GM21526 (cell line): ENCODE data around the gene PFDN5.
"Not testable (repeated sequence)": the region's sequence is repeated elsewhere in the genome, so short reads cannot be mapped to it uniquely, and the experiment has no call there.

ENCODE experiments used
- ATAC-seq: cut with Tn5 transposase; IDR thresholded peaks from one replicate; pipeline ENCODE4 v1.9.1; 2021; ENCODE audit warnings: moderate library complexity; ENCODE audit not compliant: unreplicated experiment, low FRiP score

Gene PFDN5

DNA sequence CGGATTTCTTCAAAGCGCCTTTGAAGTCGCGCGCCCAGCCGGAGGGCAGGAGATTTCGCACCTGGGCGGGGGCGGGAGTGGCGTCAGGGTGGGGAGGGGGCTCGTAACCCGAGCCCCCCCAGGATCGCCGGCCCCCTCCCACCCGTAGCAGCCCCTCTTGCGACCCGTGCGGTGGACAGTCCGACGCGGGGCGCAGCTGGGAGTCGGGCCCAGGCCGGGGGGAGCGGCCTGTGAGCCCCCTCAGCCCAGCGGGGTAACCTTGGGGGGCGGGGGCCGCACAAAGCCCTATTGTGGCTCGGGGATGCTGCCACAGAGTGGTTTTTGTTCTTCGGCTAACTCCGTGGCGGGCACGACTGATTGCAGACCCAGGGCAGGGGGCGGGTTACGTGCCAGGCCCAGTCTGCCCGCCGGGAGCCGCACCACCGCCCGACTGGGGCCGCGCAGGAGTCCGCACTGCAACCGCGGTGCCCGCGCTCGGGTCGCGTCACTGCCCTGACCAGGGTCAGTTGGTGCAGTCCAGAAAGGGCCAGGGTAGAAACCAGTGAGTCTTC lies 30.2 kb downstream of the PFDN5 start:
- no peak for ATAC-seq

DNA sequence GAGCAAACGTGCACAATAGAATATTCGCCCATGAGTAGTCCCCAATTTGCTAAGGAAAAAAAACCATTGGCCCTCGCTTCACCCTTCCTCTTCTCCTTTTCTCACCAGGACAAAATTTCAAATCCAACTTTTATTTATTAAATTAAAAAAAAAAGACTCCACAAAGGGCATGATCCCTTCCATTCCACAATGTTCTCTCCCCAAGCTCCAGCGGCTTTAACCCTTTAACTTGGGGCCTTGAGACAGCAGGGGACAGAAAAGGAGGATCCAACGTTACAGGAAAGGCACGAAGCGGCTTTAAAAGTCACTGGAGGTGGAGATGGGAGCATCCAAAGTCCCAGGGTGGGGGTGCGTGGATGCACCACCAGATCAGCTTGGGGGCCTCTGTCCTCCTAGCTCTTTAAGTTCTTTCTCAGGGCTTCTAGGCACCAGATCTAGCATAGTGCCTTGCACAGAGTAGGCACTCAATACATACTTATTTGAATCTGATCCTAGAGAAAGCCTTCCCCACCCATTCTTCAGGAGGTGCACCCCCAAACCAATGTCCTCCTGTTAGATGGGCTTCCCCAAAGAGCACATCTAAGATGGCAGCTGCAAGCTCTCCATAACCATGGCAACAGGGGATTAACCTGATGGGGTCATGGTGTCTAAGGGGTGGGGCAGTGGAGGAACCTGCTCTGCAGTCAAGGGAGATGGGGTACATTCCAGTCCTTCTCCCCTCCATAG lies 31.3 kb downstream of the PFDN5 start:
- ATAC-seq, result no peak

DNA sequence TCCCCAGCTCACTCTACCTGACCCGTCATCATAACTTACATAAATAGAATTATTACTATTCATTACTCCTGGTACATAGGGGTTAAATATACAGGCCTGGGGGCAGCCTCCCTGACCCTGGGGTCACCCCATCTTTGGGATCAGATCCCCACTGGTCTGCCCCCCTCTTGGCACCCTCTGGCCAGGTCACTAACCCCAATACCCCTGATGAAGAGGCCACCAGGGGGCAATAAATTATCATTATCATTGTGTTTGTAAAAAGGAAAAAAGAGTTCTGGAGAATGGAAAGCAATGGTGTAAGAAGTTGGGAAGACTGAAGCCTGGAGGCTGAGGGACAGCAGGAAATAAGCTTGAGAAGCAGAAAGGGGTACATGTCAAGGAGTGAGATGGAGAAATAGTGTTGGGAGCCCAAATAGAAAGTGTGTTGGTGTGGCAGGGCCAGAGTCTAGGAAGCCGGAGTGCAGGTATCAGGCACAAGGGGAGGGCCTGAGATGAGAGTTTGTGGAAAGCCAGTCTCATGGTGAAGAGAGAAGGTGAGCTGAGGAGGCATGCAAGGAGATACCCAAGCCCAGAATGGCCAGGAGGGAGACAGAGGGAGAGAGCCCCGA lies 32.2 kb downstream of the PFDN5 start:
- no peak for ATAC-seq

DNA sequence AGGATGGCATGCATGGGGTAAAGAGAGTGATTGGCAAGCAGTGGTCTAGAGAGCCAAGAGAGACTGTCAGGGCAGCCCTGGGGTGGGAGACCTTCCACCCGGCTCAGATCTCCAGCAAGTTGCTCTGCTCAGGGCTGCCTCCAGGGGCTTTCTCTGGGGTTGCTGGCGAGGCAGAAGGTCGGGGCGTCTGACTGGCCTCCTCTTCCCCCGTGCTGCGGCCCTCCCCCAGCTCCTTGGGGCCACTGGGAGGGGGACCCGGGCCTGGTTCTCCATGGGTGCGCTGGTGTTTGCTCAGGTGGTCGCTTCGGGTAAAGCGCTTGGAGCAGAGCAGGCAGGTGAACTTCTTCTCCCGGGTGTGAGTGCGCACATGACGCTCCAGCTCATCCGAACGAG lies 32.7 kb downstream of the PFDN5 start:
- ATAC-seq, result no peak

DNA sequence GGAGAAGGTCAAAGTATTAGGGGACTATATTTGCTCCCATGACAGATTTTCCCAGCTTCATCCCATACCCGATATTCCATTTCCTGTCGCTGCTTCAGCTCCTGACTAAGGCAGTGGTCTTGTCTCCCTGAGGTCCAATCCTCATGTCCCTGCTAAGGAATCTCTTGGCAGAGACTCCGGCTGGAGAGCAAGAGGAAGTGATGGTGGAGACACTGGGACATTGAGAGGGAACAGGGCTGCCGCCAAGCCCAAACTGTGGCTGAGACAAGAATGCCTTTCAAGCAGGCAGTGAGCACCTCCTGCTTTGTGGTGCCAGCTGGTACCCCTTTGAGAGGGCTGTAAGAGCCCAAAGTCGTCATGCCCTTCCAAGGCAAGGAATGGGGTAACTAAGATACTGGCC lies 35.3 kb downstream of the PFDN5 start:
- no peak for ATAC-seq

DNA sequence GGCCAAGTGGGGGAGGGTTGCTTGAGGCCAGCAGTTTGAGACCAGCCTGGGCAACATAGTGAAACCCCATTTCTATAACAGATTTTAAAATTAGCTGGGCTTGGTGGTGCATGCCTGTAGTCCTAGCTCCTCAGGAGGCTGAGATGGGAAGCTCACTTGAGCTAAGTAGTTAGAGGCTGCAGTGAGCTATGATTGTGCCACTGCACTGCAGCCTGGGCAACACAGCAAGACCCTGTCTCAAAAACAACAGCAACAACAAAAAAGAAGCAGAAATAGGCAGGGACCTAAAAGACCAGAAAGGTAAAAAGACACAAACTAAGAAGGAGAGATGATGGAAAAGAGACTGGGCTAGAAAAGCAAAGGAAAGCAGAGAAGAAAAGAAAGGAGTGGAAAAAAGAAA lies 37.0 kb downstream of the PFDN5 start:
- ATAC-seq, result not testable (repeated sequence)

DNA sequence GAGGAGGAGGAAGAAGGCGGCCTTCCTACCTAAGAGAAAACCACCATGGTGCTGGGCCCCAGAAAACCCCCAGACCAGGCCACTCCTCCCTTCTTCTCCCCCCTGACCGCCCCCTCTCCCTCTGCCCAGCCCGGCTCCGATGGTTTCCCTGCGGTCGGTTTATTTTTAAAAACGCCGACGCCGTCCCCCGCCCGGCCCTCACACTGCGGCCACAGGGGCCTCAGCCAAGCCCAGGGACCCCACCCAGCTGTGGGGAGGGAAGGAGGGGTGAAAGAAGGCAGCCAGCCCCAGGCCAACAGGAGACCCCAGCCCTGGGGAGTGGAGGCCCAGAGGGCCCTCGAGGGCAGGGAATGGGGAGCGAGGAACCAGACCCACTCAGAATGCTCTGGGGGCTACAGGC lies 37.4 kb downstream of the PFDN5 start:
- ATAC-seq, result no peak

DNA sequence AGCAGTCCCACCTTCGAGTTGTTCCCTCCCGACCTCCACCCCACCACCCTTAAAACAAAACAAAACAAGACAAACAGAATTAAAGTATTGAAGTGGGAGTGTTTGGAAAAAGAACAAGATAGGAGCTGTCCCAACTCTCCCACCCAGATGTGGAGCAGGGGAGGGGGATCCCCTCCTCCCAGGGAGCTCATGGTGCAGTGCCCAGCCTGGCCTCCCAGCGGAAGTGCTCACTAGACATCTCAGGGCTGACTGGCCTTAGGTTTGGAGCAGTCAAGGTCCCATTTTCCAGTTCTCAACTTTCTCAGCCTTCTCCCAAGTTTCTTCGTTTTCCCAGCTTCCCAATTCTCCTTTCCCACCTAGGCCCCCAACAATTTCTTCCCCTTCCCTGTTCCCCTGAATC lies 37.9 kb downstream of the PFDN5 start:
- ATAC-seq, result no peak

DNA sequence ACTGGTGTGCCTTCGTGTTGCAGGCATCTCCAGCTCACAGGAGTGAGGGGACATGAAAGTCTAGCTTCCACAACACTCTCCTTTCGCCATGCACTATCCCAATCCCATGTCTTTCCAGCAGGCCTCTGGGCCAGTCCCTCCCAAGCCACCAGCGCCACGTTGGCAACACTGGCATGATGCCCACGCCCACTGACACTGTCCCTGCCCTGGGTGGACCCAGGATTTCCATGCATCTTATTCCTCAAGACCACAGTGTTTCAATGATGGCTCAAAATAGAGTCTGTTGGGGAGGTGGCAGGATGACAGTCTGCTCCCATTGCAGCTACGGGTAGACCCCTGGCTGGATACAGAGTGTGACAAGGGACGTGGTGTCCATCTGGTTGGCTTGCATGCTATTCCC lies 38.5 kb downstream of the PFDN5 start:
- no peak for ATAC-seq

DNA sequence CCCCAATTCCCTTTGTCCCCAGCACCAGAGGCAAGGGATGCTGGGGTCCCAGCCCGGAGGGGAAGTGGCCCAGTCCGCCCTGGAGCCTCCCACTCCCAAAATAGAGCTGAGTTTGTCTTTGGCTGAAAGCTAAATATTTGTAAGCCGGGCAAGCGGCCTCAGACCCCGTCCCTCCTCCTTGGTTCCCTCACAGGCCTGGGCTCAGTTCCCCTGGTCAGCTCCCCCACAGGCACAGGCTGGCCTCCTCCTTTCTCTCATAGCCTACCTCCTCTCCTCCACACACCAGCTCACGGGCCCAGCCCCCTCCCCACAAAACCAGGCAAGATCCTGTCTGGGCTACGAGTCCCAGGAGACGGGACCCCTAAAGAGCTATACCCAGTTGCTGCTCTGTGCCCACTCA lies 39.5 kb downstream of the PFDN5 start:
- ATAC-seq, result no peak

DNA sequence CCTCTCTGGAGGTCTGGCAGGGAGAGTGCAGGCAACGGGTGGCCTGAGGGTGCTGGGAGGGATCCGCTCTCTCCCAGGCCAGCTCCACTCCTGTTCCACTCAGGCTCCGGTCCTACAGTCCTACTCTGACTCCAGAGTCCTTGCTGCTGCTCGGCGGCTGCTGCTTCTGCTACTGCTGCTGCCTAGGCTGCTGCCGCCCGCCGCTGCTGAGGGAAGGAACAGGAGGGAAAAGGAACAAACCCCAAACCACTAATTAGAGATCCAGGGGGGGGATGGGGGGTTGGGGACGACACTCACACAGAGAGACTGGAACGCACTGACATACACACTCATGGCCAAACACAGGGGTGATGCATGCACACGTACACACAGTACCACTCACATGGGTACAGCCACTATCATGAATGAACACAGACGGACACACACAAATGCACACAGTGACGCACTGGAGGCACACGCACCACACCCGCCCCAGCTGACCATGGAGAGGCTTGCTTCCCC lies 40.9 kb downstream of the PFDN5 start, which contains the start of gene SP7:
Gene SP7, minus strand, starts transcription at position 174 of the 501 bp plus-strand sequence. CDS start 708 bp downstream, outside the sequence.
- no peak for ATAC-seq

DNA sequence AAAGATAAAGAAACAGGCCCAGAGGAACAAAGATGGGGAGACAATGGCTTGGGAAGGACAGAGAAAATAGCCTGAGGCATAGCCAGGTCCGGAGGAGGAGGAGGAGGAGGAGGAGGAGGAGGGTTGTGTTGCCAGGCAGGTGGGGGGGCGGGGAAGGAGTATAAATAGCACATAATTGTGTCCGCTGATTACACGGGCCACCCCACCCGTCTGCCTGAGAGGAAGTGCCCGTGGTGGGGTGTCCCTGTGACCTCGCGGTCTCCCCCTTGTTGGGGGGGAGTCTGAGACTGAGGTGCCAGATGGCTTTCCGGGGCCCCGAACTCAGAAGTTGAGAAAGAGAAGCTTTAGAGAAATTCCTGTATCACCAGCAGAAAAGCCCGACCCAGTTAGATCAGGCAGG lies 42.7 kb downstream of the PFDN5 start:
- no peak for ATAC-seq

DNA sequence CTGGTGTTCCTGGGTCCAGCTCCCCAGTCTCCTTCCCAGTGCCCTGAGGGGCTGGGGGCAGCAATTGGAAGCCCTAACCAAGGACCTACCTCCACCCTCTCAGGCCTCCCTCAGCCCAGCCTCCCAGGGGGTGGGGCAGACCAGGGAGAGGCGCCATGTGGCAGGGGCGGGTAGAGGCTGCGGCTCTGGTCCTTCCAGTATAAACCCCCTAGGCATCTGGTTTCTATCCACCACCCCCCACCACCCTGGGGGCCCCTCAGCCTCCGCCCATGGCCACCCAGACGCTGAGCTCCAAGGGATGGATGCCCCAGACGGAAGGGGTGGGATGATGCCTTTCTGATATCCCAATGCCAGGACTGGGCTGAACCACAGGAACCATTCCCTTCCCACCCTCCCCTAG lies 43.6 kb downstream of the PFDN5 start:
- no peak for ATAC-seq

DNA sequence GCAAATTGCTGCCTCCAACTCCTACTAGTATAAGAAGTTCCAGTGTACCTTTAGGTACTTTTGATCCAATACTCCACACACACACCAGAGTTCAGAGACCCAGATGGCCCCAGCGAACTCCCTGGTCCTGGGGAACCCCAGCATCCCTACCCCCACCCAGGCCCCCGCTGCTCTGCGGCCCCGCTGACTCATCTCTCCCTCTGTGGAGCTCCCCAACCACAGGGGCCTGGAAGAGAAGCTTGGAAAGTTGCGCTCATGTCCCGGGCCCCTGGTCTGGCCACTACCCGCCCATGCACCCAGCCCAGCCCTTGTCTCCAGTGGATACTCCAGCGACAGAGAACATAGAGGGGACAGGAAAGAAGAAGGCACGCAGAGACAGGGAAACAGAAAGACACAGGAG lies 45.1 kb downstream of the PFDN5 start:
- no peak for ATAC-seq

DNA sequence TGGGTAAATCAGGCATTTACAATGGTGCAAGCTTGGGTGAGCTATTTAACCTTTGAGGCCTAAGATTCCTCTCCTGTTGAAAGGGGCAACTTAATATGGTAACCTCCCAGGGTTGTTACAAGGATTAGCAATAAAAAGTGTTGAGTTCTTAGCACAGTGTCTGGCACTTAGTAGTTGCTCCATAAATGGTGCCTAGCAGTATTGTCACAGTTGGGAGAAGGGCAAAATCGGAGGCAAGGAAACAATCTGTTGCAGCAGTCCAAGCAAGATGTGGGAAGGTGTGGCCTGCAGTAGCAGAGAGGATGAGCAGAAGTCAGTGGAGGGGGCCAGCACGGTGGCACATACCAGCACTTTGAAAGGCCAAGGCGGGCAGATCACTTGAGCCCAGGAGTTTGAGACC lies 48.1 kb downstream of the PFDN5 start:
- ATAC-seq, result no peak

DNA sequence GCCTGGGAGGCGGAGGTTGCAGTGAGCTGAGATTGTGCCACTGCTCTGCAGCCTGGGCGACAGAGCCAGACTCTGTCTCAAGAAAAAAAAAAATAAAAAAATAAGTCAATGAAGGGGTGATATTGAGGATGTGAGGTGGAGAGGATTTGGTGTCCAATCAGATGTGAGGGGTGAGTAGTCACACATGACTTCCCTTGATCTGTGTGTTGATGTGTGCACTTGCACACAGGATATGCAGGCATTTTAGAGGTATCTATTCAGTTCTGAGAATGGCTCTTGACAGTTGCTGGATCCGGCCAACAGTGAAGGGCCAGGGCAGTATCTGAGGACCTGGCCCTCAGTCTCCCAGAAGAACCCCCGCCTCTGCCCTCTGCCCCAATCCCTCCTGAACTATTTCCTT lies 48.6 kb downstream of the PFDN5 start:
- ATAC-seq, result no peak

DNA sequence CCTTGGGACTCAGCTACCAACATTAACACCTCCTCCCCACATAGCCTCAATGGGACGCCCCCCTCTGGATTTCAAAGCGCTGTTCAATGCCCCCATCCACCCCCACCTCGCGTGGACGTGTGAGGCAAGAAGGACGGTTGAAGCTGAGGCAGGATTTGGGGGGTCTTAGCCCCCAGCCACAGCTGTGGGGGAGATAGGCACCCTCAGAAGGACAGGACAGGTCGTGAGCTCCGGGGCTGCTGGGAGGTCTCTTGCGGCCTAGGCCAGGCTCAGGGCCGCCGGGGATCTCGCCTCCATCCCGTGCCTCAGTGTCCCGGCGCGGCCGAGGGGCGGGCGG lies 49.1 kb downstream of the PFDN5 start:
- ATAC-seq, result no peak

DNA sequence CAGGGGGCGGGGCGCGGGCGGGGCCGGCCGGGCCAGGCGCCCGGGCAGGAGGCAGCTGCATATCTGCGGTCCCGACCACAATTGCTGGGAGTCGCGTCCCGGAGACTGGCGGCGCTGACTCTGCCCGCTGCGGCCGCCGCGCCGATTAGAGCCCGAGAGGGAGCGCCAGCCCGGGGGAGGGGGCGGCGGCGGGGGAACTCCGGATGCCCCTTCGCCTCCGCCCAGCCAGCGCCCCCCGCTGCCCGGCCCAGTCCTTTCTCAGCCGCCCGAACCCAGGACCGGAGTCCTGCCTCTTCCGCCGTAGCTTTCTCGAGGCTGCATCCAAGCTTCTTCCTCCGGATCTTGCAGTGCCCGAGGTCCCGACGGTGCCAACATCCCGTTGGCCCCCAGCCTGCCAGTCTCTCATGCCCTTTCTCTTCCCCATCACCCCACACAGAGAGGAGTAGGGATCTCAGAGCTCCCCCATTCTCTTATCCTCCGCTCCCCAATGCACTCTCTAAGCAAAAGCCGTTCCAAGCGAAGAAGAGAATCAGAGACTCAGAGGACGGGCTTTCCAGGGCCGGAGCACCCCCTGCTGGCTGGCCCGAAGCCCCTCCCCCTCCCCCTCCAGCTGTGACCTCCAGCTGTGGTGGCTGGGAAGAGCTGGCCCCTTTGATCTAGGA lies 49.6 kb downstream of the PFDN5 start:
- no peak for ATAC-seq

DNA sequence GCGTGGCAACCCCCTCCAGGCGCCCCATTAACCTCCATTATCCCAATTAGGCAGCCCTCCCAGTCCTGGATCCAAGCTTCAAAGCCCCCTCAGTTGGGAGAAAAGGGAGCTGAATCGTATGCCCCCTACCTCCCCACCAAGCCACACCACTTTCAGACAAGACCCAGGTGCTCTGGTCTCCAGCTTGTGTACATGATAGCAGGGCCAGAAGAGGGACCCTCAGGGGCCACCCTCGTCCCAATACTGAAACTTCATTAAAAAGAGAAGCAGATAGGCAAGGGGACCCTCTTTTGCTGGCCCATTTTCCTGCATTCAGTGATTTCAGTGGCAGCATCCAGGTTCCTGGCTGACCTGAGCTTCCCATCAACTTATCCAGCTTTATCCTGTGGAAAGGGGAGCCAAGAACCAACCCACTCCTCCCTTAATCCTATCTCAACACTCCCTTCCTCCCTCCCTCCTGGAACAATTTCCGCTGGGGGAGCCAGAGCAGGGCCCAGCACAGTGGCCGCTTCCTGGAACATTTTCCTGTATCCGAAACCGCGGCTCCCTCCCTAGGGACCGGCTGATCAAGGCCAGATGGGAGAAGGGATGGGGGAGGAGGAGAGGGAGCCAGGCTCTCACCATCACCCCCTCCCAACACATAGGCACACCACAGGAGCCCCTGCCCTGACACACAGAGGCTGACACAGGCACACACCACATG lies 50.3 kb downstream of the PFDN5 start:
- ATAC-seq, result no peak

DNA sequence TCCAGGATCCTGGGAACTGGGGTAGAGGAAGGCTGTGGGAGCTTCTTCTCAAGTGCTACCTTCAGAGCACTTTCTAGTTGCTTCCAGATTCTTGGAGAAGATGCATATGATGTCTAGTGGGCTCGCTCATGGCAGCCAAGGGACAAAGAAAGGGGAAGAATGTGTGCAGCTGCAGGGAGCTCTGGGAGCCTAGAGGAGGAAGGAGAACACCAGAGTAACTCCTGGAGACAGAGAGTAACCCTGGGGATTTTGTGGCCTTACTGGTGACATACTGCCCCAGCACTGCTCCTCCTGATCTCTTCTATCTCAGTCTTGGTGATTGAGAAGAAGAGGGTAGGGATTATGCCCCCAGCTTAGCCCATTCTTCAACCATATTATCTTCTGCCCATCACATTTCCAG lies 51.1 kb downstream of the PFDN5 start:
- no peak for ATAC-seq

DNA sequence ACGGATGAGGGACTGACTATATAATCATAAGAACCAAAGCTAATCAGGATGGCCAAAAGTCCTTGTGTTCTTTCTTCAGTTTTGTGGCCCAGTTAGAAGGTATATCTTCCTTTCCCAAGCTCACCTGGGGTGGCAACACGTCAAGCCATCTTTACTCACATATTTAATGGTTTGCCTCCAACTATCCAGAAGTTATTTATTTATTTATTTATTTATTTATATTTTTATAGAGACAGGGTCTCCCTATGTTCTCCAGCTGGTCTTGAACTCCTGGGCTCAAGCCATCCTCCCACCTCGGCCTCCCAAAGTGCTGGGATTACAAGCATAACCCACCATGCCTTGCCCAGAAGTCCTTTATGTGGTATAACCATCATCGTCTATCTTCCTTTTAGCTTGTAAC lies 52.6 kb downstream of the PFDN5 start:
- no peak for ATAC-seq
